IPS-20b (cell line): Measurements from ENCODE around the gene ARHGAP5.

ENCODE experiments used
- H3K27ac ChIP-seq: one replicate; pipeline ENCODE4 v1.5.1; 2013; ENCODE audit warnings: low read length
- H3K27me3 ChIP-seq: 2 replicates; pipeline ENCODE4 v1.6.1; 2013; ENCODE audit warnings: mild to moderate bottlenecking, low read length, inconsistent platforms; ENCODE audit not compliant: insufficient read depth
- H3K36me3 ChIP-seq: 2 replicates; pipeline ENCODE4 v1.6.1; 2013; ENCODE audit warnings: low read depth, mild to moderate bottlenecking, inconsistent platforms, low read length, moderate library complexity; ENCODE audit not compliant: insufficient read depth
- H3K4me1 ChIP-seq: 2 replicates; pipeline ENCODE4 v1.6.1; 2013; ENCODE audit warnings: mild to moderate bottlenecking, control low read depth, inconsistent platforms, low read length, moderate library complexity; ENCODE audit not compliant: insufficient read depth
- H3K4me3 ChIP-seq: 2 replicates; pipeline ENCODE4 v1.5.1; 2013; ENCODE audit warnings: mild to moderate bottlenecking, low read length, inconsistent platforms
- H3K9ac ChIP-seq: 2 replicates; pipeline ENCODE4 v1.6.1; 2013; ENCODE audit warnings: low read depth, mild to moderate bottlenecking, inconsistent platforms, low read length, moderate library complexity
- H3K9me3 ChIP-seq: 2 replicates; pipeline ENCODE4 v1.6.1; 2013; ENCODE audit warnings: mild to moderate bottlenecking, low read depth, low read length, inconsistent platforms; ENCODE audit not compliant: insufficient read depth

Gene ARHGAP5

DNA sequence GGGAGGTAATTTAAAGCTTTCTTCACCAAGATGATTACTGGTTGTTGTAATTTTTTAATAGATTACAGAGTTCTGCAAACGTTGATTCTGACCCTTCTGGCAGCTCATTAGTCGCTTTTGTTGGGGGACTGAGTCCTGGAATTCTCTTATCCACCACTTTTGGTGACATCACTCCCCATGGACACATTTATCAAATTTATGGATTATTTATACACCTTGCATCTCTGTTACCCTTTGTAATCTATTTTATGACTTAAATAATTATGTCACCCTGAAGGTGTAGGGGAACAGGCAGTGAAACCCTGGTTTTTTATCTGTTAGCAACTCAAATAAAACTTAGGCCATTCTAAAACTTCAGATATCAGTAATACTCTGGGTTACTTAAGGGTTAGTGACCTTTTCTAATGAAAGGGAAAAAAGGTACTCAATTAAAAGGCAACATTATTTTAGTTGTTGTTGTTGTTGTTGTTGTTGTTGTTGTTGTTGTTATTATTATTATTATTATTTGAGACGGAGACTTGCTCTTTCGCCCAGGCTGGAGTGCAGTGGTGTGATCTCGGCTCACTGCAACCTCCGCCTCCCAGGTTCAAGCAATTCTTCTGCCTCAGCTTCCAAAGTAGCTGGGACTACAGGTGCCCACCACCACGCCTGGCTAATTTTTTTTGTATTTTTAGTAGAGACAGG lies 65.8 kb downstream of the ARHGAP5 start:
- peaks cover 20% of the 10 kb centered on the region for H3K36me3 ChIP-seq
- no peaks in the 10 kb centered on the region for H3K9me3 ChIP-seq
- no peak overlapping the region for H3K9ac ChIP-seq
- no peaks in the 10 kb centered on the region for H3K4me1 ChIP-seq
- H3K4me3 ChIP-seq, result no peak overlapping the region
- no peak overlapping the region for H3K27ac ChIP-seq
- no peaks in the 10 kb centered on the region for H3K27me3 ChIP-seq

DNA sequence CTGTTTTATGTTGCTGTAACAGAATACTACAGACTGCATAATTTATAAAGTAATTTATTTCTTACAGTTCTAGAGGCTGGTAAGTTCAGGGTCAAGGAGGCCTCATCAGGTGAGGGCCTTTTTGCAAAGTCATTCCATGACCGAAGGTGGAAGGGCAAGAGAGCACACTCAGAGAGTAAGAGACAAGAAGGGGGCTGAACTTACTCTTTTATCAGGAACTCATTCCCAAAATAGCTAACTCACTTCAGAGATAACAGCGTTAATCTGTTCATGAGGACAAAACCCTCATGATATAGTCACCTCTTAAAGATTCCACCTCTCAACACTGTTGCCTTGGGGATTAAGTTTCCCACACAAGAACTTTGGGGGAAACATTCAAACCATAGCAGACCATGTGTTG lies 73.3 kb downstream of the ARHGAP5 start:
- Histone ChIP-seq H3K36me3 (peaks cover 73% of the 10 kb centered on the region), H3K4me3 (no peak overlapping the region), H3K4me1 (no peaks in the 10 kb centered on the region), H3K9ac (no peak overlapping the region), H3K27ac (no peak overlapping the region), H3K27me3 (no peaks in the 10 kb centered on the region), H3K9me3 (no peaks in the 10 kb centered on the region)

DNA sequence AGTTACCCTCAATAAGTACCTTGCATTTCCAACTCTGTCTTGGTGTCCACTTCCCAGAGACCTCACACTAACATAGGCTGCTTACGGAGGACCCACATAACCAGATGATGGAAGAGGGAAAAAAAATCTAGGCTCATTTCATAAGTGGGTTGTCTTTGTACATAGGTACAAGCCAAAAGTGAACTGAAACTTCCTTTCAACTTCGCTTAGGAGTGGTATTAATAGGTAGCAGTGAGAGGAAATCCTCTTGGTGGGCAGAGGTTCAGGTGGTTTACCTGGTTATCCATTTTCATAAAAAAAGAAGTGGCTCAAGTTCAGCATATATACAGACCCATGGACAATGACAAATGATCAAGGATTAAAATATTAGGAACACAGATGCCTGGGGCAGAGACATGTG lies 88.9 kb downstream of the ARHGAP5 start:
- no peaks in the 10 kb centered on the region for H3K36me3 ChIP-seq
- no peak overlapping the region for H3K9ac ChIP-seq
- H3K4me1 ChIP-seq, result peaks cover 2% of the 10 kb centered on the region; the same call in 1 of the 2 replicates
- H3K4me3 ChIP-seq, result no peak overlapping the region
- no peaks in the 10 kb centered on the region for H3K27me3 ChIP-seq
- H3K27ac ChIP-seq, result no peak overlapping the region
- H3K9me3 ChIP-seq, result no peaks in the 10 kb centered on the region

DNA sequence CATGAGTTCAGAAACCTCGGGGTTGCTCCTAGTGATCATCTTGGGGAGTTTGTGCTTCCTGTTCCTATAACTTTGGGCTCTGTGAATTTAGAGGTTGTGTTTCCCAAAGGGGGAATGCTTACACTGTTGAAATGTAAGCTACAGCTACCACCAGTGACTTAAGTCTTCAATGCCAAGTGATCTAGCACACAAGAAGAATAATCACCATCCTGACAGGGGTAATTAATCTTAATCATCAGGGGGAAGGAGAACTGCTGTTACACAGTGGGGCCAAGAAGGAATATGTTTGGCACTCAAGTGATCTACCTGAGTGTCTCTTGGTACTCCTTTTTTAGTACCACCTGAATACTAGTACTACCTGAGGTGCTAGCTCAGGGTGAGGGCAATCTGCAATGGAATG lies 89.8 kb downstream of the ARHGAP5 start:
- peaks cover 2% of the 10 kb centered on the region; the same call in 1 of the 2 replicates for H3K4me1 ChIP-seq
- H3K27ac ChIP-seq, result no peak overlapping the region
- no peaks in the 10 kb centered on the region for H3K36me3 ChIP-seq
- H3K9me3 ChIP-seq, result no peaks in the 10 kb centered on the region
- no peak overlapping the region for H3K4me3 ChIP-seq
- H3K27me3 ChIP-seq, result no peaks in the 10 kb centered on the region
- H3K9ac ChIP-seq, result no peak overlapping the region

DNA sequence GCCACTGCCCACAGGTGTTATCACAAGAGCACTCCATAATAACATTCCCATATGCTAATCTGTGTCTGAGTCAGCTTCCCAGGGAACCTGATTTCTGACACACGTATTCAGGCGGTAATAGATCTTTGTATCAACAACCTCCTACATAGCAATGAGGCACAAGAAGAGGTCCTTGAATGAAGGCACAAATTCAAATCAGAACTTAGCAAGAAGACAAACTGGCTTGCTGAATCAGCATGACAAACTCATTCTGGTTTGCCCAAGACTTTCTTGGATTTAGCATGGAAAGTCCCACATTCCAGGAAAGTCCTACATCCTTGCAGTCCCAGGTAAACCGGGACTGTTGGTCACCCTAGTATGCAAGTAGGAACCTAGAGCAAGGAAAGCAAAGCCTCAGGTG lies 90.8 kb downstream of the ARHGAP5 start:
- Histone ChIP-seq H3K36me3 (no peaks in the 10 kb centered on the region), H3K4me1 (peaks cover 2% of the 10 kb centered on the region; the same call in 1 of the 2 replicates), H3K9me3 (no peaks in the 10 kb centered on the region), H3K9ac (no peak overlapping the region), H3K27me3 (no peaks in the 10 kb centered on the region), H3K27ac (no peak overlapping the region), H3K4me3 (no peak overlapping the region)

DNA sequence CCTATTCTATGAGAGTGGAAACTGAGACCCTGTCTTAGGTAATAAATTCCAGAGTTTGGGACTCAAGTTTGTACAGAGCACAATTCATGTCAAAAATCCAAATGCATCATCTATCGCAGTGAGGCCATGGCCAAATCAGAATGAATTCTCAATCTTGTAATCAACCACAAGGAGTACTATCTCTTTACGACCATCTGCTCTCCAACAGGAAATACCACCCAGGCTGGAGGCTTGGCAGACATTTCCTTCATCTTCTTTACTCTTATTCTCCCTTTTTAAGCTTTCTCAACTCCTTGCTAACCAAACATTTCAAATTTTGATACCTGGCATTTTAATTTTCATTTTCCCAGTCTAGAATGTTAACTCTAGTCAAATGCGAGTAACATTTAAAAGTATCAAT lies 92.1 kb downstream of the ARHGAP5 start:
- Histone ChIP-seq H3K4me3 (no peak overlapping the region), H3K9ac (no peak overlapping the region)

DNA sequence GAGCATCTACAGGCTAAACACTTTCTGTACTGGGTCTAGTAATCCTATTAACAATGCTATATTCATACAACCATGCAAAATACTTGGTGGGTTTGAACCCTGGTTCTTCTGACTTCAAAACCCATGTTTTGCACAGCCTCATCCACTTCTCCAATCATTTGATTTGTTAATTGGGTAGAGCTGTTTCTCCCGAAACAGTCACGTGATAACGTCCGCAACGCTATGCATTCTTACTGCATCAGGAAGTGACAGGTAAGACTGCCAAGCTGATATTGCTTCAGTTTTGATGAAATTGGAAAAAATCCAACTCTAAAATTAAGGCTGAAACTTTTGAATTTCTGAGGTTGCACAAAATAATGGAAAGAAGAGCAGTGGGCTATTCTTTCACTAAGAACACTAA lies 94.4 kb downstream of the ARHGAP5 start:
- Histone ChIP-seq H3K27me3 (no peaks in the 10 kb centered on the region), H3K36me3 (no peaks in the 10 kb centered on the region), H3K4me1 (peaks cover 2% of the 10 kb centered on the region; the same call in 1 of the 2 replicates), H3K9ac (no peak overlapping the region), H3K4me3 (no peak overlapping the region), H3K9me3 (no peaks in the 10 kb centered on the region), H3K27ac (no peak overlapping the region)

More for the DNA sequence above, 92.1 kb downstream of the ARHGAP5 start:
- peaks cover 2% of the 10 kb centered on the region; the same call in 1 of the 2 replicates for H3K4me1 ChIP-seq
- no peak overlapping the region for H3K27ac ChIP-seq
- no peaks in the 10 kb centered on the region for H3K9me3 ChIP-seq
- H3K36me3 ChIP-seq, result no peaks in the 10 kb centered on the region
- H3K27me3 ChIP-seq, result no peaks in the 10 kb centered on the region

DNA sequence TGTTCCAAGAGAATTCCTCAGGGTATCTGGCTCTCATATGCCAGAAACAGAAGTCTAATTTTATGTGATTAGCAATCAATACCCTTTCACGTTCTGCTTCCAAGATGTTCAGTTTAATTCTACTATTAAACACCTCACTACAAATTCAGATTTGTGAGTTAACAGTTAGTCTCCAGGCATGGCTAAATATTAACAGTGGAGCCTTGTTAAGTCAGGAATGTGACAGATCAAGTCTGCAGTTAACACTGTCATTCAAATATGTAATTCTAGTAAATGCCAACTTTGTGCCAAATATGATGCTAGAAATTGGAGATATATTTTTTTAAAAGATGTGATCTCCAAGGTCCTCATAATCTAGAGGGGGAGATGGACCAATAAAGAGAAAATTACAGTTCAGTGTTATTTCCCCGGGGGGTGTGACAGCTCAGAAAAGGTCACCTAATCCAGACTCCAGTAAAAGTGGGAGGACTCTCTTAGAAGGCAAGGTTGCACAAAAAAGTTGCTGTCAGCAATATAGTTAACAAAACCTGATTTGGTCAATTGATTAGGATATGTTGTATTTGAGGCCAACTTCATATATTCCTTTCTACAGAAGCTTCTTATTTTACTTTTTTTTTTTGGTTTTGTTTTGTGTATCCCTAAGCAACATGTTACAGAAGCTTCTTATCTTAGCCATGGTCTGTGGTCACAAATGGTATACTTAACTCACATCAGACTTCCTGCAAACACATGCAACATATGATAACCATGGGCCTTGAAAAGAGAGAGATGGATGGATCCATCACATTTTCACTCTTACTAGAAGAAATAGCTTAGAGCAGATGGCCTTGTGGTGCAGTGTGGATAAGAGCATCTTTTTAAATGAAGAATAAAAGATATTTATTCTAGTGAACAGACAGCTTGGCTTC lies 106.3 kb downstream of the ARHGAP5 start:
- H3K27ac ChIP-seq, result no peak overlapping the region
- no peaks in the 10 kb centered on the region for H3K4me1 ChIP-seq
- H3K36me3 ChIP-seq, result no peaks in the 10 kb centered on the region
- no peaks in the 10 kb centered on the region for H3K27me3 ChIP-seq
- no peak overlapping the region for H3K4me3 ChIP-seq
- peaks cover 12% of the 10 kb centered on the region; the same call in 1 of the 2 replicates for H3K9me3 ChIP-seq
- no peak overlapping the region for H3K9ac ChIP-seq

DNA sequence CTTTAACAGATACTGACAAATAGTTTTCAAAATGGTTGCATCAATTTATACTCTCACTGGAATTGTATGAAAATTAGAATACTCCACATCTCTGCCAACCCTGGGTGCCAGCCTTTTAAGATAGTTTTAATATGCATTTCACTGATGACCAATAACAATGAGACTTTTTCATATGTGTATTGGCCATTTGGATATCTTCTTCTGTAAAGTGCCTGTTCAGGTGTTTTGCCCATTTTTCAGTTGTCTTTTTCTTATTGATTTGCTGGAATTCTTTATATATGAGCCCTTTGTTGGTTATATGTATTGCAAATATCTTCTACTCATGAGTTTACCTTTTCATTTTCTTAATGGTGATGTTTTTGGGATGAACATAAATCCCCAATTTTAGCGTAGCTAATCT lies 108.0 kb downstream of the ARHGAP5 start:
- no peaks in the 10 kb centered on the region for H3K4me1 ChIP-seq
- H3K9me3 ChIP-seq, result peaks cover 8% of the 10 kb centered on the region; the same call in 1 of the 2 replicates

DNA sequence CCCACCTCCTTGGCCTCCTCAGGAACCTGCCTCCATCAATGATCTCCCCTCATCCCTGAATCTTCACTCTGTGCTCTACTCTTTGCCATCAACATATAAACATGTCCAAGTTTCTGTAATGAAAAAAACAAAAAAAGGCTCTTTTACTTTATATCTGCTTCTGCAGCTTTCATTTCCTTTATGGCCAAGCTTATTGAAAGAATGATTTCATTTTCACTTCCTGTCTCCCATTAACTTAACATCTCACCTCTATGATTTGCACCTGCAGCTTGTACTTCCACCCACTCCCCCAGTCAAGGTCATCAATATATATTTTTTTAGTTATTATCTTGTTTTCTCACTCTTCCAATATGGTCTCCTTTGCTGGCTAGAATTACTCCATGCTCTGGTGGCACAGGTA lies 109.1 kb downstream of the ARHGAP5 start:
- Histone ChIP-seq H3K9ac (no peak overlapping the region), H3K4me3 (no peak overlapping the region), H3K27me3 (no peaks in the 10 kb centered on the region), H3K36me3 (no peaks in the 10 kb centered on the region), H3K9me3 (peaks cover 8% of the 10 kb centered on the region; the same call in 1 of the 2 replicates), H3K4me1 (no peaks in the 10 kb centered on the region), H3K27ac (no peak overlapping the region)

More for the DNA sequence above, 108.0 kb downstream of the ARHGAP5 start:
- H3K4me3 ChIP-seq, result no peak overlapping the region
- H3K27ac ChIP-seq, result no peak overlapping the region
- no peaks in the 10 kb centered on the region for H3K36me3 ChIP-seq
- no peak overlapping the region for H3K9ac ChIP-seq
- H3K27me3 ChIP-seq, result no peaks in the 10 kb centered on the region

DNA sequence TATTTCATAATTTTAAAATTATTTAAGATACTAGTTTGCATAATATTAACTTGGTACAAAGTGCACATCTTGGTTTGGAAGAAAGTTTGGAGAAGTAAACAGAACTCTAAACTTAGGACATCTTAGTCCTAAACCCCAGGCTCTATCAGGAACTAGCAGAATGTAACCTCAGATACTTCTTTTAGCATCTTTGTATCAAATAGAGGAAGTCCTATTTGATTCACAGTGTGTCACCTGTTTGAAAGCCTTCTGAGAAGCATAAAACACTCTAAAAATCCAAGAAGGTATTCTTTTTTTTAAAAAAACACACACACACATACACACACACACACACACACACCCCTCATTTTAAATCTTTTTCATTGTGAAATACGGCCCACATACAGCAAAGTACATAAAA lies 112.7 kb downstream of the ARHGAP5 start:
- no peak overlapping the region for H3K4me3 ChIP-seq
- no peak overlapping the region for H3K9ac ChIP-seq
- no peaks in the 10 kb centered on the region for H3K36me3 ChIP-seq
- H3K27me3 ChIP-seq, result no peaks in the 10 kb centered on the region
- no peaks in the 10 kb centered on the region for H3K4me1 ChIP-seq
- H3K27ac ChIP-seq, result no peak overlapping the region
- H3K9me3 ChIP-seq, result peaks cover 5% of the 10 kb centered on the region; the same call in 1 of the 2 replicates

DNA sequence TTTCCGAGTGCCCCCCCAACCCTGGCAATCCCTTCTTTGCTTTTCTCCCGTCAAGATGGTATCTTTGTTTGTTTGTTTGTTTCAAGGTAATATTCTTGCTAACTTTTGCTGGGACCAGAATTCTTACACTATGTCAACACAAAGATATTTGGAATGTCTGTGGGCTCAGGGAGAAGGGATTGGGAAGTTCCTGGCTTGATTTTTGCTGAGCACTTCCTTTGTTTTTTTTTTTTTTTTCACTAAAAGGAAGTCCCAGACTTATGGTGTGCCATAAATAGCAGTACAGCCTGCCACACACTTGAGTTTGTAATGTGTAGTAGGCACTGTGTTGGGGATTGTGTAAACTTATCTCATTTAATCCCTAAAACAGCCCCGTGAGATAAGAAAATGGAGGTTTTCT lies 113.6 kb downstream of the ARHGAP5 start:
- Histone ChIP-seq H3K27ac (no peak overlapping the region), H3K9ac (no peak overlapping the region), H3K27me3 (no peaks in the 10 kb centered on the region), H3K9me3 (no peaks in the 10 kb centered on the region), H3K4me1 (no peaks in the 10 kb centered on the region), H3K4me3 (no peak overlapping the region), H3K36me3 (no peaks in the 10 kb centered on the region)
